BE2C (cell line): ENCODE data around the gene RHEX.

Source experiments
- DNase-seq: peaks from one replicate; pipeline ENCODE4 v3.0.0-alpha.2; 2020
- H3K27me3 ChIP-seq: fragments of 250-450 bp; sonication (Bioruptor Pico); 2 replicates; pipeline ENCODE4 v1.5.1; 2020; ENCODE audit warnings: mild to moderate bottlenecking
- H3K36me3 ChIP-seq: fragments of 250-450 bp; sonication (Bioruptor Pico); 2 replicates; pipeline ENCODE4 v1.5.1; 2020; ENCODE audit warnings: mild to moderate bottlenecking
- H3K4me1 ChIP-seq: fragments of 250-450 bp; sonication (Bioruptor Pico); 2 replicates; pipeline ENCODE4 v1.5.1; 2020
- H3K4me3 ChIP-seq: 2 replicates; pipeline ENCODE4 v1.5.1; 2011; ENCODE audit warnings: low read depth, low read length
- H3K9me3 ChIP-seq: fragments of 250-450 bp; sonication (Bioruptor Pico); 2 replicates; pipeline ENCODE4 v1.5.1; 2020
- TF ChIP-seq, protein P1 (sequence below): IDR thresholded peaks from 2 replicates; pipeline ENCODE4 v1.5.1; 2012; ENCODE audit warnings: mild to moderate bottlenecking, low read depth, low read length

RHEX gene

GRCh38 chr1:206082831-206083695 is 30.1 kb downstream of the RHEX start:
- TF ChIP-seq, protein P1, sequence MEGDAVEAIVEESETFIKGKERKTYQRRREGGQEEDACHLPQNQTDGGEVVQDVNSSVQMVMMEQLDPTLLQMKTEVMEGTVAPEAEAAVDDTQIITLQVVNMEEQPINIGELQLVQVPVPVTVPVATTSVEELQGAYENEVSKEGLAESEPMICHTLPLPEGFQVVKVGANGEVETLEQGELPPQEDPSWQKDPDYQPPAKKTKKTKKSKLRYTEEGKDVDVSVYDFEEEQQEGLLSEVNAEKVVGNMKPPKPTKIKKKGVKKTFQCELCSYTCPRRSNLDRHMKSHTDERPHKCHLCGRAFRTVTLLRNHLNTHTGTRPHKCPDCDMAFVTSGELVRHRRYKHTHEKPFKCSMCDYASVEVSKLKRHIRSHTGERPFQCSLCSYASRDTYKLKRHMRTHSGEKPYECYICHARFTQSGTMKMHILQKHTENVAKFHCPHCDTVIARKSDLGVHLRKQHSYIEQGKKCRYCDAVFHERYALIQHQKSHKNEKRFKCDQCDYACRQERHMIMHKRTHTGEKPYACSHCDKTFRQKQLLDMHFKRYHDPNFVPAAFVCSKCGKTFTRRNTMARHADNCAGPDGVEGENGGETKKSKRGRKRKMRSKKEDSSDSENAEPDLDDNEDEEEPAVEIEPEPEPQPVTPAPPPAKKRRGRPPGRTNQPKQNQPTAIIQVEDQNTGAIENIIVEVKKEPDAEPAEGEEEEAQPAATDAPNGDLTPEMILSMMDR: no peak

DNA sequence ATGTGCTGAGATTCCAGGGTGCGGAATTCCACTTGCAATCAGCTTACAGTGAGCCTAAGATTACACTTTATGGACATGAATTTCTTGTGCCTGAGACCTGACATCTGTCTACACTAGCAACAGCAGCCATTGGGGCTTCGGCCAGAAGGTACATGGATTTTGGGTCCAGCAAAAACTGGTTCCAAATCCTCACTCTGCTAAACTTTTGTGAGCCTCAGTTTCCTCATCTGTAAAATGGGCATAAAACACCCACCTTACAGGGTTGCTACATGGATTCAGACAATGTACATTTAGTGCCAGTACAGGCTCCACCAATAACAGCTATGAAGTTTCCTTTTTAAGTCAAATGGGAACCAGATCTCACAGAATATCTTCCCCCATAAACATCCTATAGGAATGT is 30.8 kb downstream of the RHEX start:
- Histone ChIP-seq H3K9me3 (no peaks in the 10 kb centered on the region), H3K36me3 (no peaks in the 10 kb centered on the region), H3K27me3 (peaks cover 9% of the 10 kb centered on the region), H3K4me1 (no peaks in the 10 kb centered on the region), H3K4me3 (no peak overlapping the region)
- no peak for DNase-seq
- TF ChIP-seq, protein P1: no peak

More at GRCh38 chr1:206082831-206083695, 30.1 kb downstream of the RHEX start:
- no peak for DNase-seq
- no peaks in the 10 kb centered on the region for H3K4me1 ChIP-seq
- H3K27me3 ChIP-seq: peaks cover 9% of the 10 kb centered on the region
- no peaks in the 10 kb centered on the region for H3K9me3 ChIP-seq
- no peaks in the 10 kb centered on the region for H3K36me3 ChIP-seq
- H3K4me3 ChIP-seq: no peak overlapping the region

DNA sequence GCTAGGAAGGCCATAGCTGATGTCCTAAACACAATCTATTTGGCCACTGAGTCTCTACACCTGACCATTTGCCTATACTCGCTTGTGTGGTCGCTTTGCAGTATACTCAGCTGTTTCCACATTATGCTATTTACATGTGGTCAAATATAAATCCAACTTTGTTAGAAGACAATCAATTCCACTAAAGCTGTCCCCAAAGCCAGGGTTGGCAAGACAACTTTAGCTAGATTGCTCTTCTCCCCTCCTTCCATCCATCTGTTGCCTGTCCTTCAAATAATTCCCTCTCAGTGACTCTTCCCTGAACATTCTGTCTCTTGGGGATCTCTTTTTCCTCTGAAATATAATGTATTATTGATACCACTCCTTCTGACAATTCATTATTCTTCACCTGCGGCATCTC is 34.1 kb downstream of the RHEX start:
- TF ChIP-seq, protein P1: no peak
- H3K4me1 ChIP-seq: no peaks in the 10 kb centered on the region
- no peak overlapping the region for H3K4me3 ChIP-seq
- no peaks in the 10 kb centered on the region for H3K36me3 ChIP-seq
- H3K9me3 ChIP-seq: no peaks in the 10 kb centered on the region
- no peak for DNase-seq
- peaks cover 9% of the 10 kb centered on the region for H3K27me3 ChIP-seq

DNA sequence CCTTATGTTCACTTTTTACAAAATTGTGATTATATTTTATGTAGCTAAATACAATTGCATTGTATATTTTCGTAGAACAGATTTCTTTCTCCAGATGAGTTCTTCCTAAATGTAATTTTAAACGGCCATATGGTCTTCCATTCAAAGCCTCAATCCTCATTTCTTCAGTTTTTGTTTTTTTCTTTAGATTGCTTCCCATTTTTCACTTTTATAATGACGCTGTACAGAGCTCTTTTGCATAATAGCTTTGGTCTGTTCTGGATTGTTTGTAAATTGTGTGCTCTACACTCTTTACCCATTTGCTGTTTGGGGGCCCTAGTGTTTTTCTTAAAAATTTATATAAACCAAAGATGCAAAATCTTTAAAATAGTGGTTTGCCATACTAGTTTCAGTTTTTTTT is 36.4 kb downstream of the RHEX start:
- Histone ChIP-seq H3K36me3 (no peaks in the 10 kb centered on the region), H3K4me1 (peaks cover 5% of the 10 kb centered on the region), H3K9me3 (no peaks in the 10 kb centered on the region), H3K4me3 (no peak overlapping the region), H3K27me3 (peaks cover 7% of the 10 kb centered on the region)
- TF ChIP-seq, protein P1: no peak
- no peak for DNase-seq

DNA sequence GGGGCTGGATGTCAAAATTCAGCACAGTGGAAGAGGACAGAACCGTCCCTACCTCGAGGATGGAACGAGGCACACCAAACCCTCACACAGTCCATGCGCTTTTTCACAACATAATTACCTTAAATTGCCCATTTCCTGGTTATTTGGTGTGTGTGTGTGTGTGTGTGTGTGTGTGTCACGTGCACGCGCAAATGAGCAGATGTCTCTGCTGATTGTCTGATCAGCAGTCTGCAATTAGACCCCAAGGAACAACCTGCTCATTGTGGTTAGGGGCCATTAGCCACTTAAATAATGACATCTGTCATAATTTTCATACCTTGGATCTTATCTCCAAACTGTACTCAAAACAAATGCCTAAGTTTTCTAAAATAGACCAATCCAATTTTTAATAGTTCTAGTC is 41.1 kb downstream of the RHEX start:
- Histone ChIP-seq H3K36me3 (no peaks in the 10 kb centered on the region), H3K9me3 (no peaks in the 10 kb centered on the region), H3K27me3 (peaks cover 7% of the 10 kb centered on the region), H3K4me3 (no peak overlapping the region), H3K4me1 (peaks cover 5% of the 10 kb centered on the region)
- TF ChIP-seq, protein P1: no peak
- DNase-seq: no peak

GRCh38 chr1:206097381-206097780 is 44.4 kb downstream of the RHEX start:
- H3K4me3 ChIP-seq: no peak overlapping the region
- no peaks in the 10 kb centered on the region for H3K9me3 ChIP-seq
- TF ChIP-seq, protein P1: no peak
- H3K36me3 ChIP-seq: no peaks in the 10 kb centered on the region
- peaks cover 5% of the 10 kb centered on the region for H3K4me1 ChIP-seq
- H3K27me3 ChIP-seq: peaks cover 7% of the 10 kb centered on the region
- no peak for DNase-seq
